Vagina (tissue), 2 donors: ENCODE measurements around the gene MMP20. TPM values are rescaled to one million over a fixed set of nuclear protein-coding genes. Genes with fewer than 3 reads are reported as not detected.

Source experiments
- DNase-seq, 2 donors: peaks; one replicate each; pipeline ENCODE4 v3.0.0-alpha.2; 2017; ENCODE audit errors: extremely low spot score in 2 of 2
- H3K27ac ChIP-seq: fragments of 200-600 bp; sonication (generic); one replicate; pipeline ENCODE4 v1.5.1; 2019
- H3K27me3 ChIP-seq: fragments of 200-600 bp; sonication (generic); one replicate; pipeline ENCODE4 v1.5.1; 2019
- H3K36me3 ChIP-seq, 2 donors: fragments of 200-600 bp; sonication (generic); one replicate each; pipeline ENCODE4 v1.5.1; 2017 to 2019
- H3K4me1 ChIP-seq: fragments of 200-600 bp; sonication (generic); one replicate; pipeline ENCODE4 v1.5.1; 2019
- H3K4me3 ChIP-seq, 2 donors: fragments of 200-600 bp; sonication (generic); 1 replicate in 1 of 2; 2 replicates in 1 of 2; pipeline ENCODE4 v1.5.1; 2016 to 2019
- H3K9me3 ChIP-seq: fragments of 200-600 bp; sonication (generic); one replicate; pipeline ENCODE4 v1.5.1; 2019
- POLR2A ChIP-seq, 2 donors: fragments of 450-650 bp; IDR thresholded peaks; one replicate each; pipeline ENCODE4 v1.6.1; 2017; ENCODE audit warnings: antibody characterized with exemption in 2 of 2, mild to moderate bottlenecking in 2 of 2, moderate library complexity in 2 of 2
- POLR2AphosphoS5 ChIP-seq, 2 donors: sonication (generic); formaldehyde crosslinking; IDR thresholded peaks; one replicate each; pipeline ENCODE4 v1.9.0; 2017; ENCODE audit warnings: antibody characterized with exemption in 2 of 2, mild to moderate bottlenecking in 2 of 2, low read depth in 1 of 2; ENCODE audit not compliant: insufficient read depth in 1 of 2
- intact Hi-C: fragments of 100-400 bp; cut with DNase I; formaldehyde crosslinking; loops from one replicate; pipeline ENCODE4 v1.15.1; 2023
- total RNA-seq: library from RNA; depleted of rRNA; stranded (reverse); fragments of >200 nt; gene quantifications from one replicate; pipeline ENCODE4 v1.2.3, GENCODE V29; 2016
- TF ChIP-seq, protein P1 (sequence below), 3 experiments: fragments of 450-650 bp in 2 of 3; fragments of 200-600 bp in 1 of 3; sonication (generic) in 1 of 3; IDR thresholded peaks; one replicate each; pipeline ENCODE4 v1.5.1; 2017 to 2019; ENCODE audit warnings: antibody characterized with exemption in 3 of 3, mild to moderate bottlenecking in 2 of 3, moderate library complexity in 2 of 3

Gene MMP20
- total RNA-seq, 1 donor from 2014 or later, result not detected

DNA sequence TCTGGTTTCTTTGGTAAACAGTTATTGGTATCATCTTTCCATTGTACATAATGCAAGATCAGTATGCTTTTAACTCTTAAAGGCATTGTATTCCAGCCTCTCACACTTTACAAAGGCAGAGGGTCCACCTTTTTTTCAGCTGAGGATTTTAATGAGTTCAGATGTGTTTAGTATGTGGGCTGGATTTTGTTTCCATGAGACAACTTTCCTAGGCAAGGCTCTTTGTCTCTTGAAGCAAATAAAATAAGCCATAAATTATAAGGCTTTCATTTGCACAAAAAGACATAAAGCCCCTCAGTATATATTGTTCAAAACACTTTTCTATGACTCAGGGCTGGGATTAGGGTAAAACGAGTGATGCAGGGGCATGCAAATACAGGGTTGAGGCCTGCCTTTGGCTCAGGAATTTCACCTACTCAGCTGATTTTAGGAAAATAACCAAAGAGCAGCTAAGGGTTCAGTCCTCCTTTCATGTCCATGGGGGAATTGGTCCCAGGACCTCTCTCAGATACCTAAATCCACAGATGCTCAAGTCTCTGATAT is 7.6 kb downstream of the MMP20 start:
- DNase-seq, result no peak
- H3K36me3 ChIP-seq, result no peaks in the 10 kb centered on the region
- no peaks in the 10 kb centered on the region for H3K4me1 ChIP-seq
- H3K9me3 ChIP-seq, result no peaks in the 10 kb centered on the region
- TF ChIP-seq, protein P1, sequence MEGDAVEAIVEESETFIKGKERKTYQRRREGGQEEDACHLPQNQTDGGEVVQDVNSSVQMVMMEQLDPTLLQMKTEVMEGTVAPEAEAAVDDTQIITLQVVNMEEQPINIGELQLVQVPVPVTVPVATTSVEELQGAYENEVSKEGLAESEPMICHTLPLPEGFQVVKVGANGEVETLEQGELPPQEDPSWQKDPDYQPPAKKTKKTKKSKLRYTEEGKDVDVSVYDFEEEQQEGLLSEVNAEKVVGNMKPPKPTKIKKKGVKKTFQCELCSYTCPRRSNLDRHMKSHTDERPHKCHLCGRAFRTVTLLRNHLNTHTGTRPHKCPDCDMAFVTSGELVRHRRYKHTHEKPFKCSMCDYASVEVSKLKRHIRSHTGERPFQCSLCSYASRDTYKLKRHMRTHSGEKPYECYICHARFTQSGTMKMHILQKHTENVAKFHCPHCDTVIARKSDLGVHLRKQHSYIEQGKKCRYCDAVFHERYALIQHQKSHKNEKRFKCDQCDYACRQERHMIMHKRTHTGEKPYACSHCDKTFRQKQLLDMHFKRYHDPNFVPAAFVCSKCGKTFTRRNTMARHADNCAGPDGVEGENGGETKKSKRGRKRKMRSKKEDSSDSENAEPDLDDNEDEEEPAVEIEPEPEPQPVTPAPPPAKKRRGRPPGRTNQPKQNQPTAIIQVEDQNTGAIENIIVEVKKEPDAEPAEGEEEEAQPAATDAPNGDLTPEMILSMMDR (IDR thresholded peaks at IDR 0.05), result no peak
- TF ChIP-seq POLR2AphosphoS5 (IDR thresholded peaks at IDR 0.05; ENCODE audit: insufficient read depth in 1 of 2, low read depth in 1 of 2) (no peak), POLR2A (IDR thresholded peaks at IDR 0.05) (no peak)
- H3K27me3 ChIP-seq, result no peaks in the 10 kb centered on the region
- intact Hi-C loops, result no loop called here
- H3K27ac ChIP-seq, result no peak overlapping the region
- no peak overlapping the region for H3K4me3 ChIP-seq

DNA sequence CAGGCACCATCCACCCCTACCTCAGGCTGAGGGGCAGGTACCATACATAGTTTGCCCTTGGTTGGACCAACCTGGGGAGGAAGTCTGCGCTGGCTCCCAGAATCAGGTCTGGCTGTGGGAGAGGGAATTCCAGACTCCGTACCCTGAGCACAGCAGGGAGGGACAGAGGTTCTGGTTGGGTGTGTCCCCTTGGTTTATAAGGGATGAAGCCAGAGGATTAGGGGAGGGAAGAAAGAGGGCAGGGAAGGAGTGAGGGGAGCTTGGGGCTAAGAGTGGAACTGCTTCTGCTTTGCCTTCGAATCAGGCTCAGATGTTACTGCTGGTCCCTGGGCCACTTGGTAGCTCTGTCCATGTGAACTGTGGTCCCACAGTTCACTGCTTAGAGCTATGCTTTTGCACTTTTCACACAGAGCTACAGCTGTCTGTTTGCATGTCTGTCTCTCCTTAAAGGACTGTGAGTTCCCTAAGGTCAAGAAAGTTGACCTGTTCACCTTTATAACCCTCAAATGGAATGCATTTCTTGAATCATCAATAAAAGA is 9.2 kb downstream of the MMP20 start:
- H3K9me3 ChIP-seq, result no peaks in the 10 kb centered on the region
- H3K4me1 ChIP-seq, result no peaks in the 10 kb centered on the region
- no peaks in the 10 kb centered on the region for H3K27me3 ChIP-seq
- no peaks in the 10 kb centered on the region for H3K36me3 ChIP-seq
- H3K4me3 ChIP-seq, result no peak overlapping the region
- no peak overlapping the region for H3K27ac ChIP-seq
- intact Hi-C loops, result no loop called here
- no peak for TF ChIP-seq POLR2AphosphoS5 (IDR thresholded peaks at IDR 0.05; ENCODE audit: insufficient read depth in 1 of 2, low read depth in 1 of 2)
- TF ChIP-seq, protein P1 (IDR thresholded peaks at IDR 0.05), result no peak
- TF ChIP-seq POLR2A (IDR thresholded peaks at IDR 0.05), result no peak
- DNase-seq, result no peak

DNA sequence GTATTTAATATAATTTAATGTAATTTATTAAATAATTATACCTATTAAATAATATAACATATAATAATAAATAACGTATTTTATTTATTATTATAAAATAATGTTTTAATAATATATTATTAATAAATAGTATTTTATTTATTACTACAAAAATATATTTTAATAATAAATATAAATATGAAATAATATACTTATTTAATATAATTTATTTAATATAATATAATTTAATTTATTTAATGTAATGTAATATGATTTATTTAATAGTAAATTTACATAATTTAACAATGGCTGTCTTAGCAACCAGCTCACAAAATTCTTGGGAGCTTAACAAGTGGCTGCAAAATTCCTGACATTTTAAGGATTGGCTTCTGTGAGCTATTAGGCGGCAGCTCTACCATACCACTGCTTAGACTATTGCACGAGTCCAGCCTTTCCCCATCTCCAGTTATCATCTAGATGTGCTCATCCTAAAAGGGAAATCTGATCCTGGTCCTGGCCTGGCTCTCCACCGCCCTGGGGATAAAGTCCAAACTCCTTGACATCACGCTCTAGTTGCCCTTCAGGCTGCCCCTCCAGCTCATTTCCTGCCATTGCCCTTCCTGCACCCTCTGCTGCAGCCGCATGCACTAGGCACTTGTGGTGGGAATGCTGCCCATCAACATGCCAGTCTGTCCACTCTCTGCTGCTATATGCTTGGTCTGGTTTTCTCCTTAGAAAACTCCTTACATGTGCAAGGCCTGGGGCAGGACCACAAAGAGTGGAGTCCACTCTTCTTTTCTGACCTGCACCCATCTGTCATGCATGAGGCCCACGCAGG is 9.8 kb downstream of the MMP20 start:
- no peaks in the 10 kb centered on the region for H3K4me1 ChIP-seq
- H3K9me3 ChIP-seq, result no peaks in the 10 kb centered on the region
- intact Hi-C loops, result no loop called here
- no peak for DNase-seq
- H3K27ac ChIP-seq, result no peak overlapping the region
- H3K36me3 ChIP-seq, result no peaks in the 10 kb centered on the region
- no peak overlapping the region for H3K4me3 ChIP-seq
- no peak for TF ChIP-seq POLR2A (IDR thresholded peaks at IDR 0.05)
- TF ChIP-seq, protein P1 (IDR thresholded peaks at IDR 0.05), result no peak
- no peak for TF ChIP-seq POLR2AphosphoS5 (IDR thresholded peaks at IDR 0.05; ENCODE audit: insufficient read depth in 1 of 2, low read depth in 1 of 2)
- no peaks in the 10 kb centered on the region for H3K27me3 ChIP-seq

DNA sequence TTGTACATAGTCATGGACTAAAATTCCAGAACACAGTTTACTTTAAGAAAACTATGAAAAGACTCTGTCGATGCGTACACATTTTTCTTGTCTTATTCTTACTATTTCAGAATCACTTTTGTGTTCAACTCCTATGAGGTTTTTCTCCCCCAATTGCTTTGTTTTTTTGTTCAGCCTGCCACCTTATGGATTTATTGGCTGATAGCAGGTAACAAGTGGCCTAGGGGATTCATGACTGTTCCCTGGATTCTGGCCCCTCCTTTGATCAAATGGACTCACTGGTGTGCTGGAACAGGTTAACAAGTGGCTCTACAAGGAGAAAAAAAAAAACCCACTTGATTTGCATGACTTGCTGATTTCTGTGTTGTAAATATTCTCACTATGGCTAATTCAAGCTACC is 10.6 kb downstream of the MMP20 start:
- H3K36me3 ChIP-seq, result no peaks in the 10 kb centered on the region
- no peak for TF ChIP-seq POLR2AphosphoS5 (IDR thresholded peaks at IDR 0.05; ENCODE audit: insufficient read depth in 1 of 2, low read depth in 1 of 2)
- no peak for TF ChIP-seq POLR2A (IDR thresholded peaks at IDR 0.05)
- intact Hi-C loops, result no loop called here
- no peak for DNase-seq
- no peaks in the 10 kb centered on the region for H3K27me3 ChIP-seq
- no peaks in the 10 kb centered on the region for H3K4me1 ChIP-seq
- no peak overlapping the region for H3K4me3 ChIP-seq
- no peaks in the 10 kb centered on the region for H3K9me3 ChIP-seq
- H3K27ac ChIP-seq, result no peak overlapping the region

DNA sequence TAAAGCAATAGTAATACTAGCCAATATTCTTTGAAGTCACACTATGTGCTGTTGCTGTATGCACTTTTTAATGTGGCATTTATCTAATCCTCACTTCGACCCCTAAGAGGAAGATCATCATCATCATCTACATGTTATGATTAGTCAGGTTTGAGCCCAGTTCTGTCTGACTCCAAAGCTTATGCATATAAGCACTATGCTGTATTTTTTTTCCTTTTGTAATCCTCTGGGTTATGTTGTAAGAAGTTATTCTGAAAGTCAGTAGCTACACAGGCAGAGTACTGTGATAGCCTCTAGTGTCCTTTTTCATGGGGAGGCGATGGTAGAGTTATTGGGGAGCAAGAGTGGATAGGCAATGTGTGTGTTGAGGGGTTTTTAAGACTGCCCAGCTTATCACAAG is 11.1 kb downstream of the MMP20 start:
- intact Hi-C loops, result no loop called here
- H3K36me3 ChIP-seq, result no peaks in the 10 kb centered on the region
- no peaks in the 10 kb centered on the region for H3K4me1 ChIP-seq
- DNase-seq, result no peak
- no peak overlapping the region for H3K27ac ChIP-seq
- no peaks in the 10 kb centered on the region for H3K27me3 ChIP-seq
- no peaks in the 10 kb centered on the region for H3K9me3 ChIP-seq
- H3K4me3 ChIP-seq, result no peak overlapping the region
- TF ChIP-seq POLR2AphosphoS5 (IDR thresholded peaks at IDR 0.05; ENCODE audit: insufficient read depth in 1 of 2, low read depth in 1 of 2) (no peak), POLR2A (IDR thresholded peaks at IDR 0.05) (no peak)
- TF ChIP-seq, protein P1 (IDR thresholded peaks at IDR 0.05), result no peak
